ENCODE measurements around the gene HDAC9. TPM values are rescaled to one million over a fixed set of nuclear protein-coding genes. Genes with fewer than 3 reads are reported as not detected.
A peak's percentile ranks its signal among the peaks of the same experiment; 100 is the strongest.
"Not testable (repeated sequence)": the region's sequence is repeated elsewhere in the genome, so short reads cannot be mapped to it uniquely, and the experiment has no call there.

The HDAC9 gene
- polyA plus RNA-seq, 1 of the 3 experiments (the other 2 are of a cell fraction), result 11.6 TPM

DNA sequence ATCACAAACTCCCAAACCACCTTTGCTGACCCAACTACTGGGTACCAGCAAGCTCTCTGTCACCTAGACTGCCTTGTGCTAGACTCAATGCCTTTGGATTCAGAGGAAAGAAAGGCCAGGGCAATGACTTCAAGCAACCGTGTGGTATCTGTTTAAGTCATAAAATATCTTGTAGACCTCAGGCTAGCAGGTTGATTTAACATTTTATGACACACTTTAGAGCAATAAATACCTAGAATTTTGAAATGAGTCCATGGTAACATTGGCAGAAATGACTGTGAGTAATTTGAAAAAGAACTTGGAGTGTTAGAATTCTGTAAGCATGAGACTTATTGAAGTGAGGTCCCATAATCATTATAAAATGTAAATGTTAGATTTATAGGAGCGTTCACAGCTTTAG lies 534.7 kb downstream of the HDAC9 start:
- POLR2A ChIA-PET, result no interaction called here

DNA sequence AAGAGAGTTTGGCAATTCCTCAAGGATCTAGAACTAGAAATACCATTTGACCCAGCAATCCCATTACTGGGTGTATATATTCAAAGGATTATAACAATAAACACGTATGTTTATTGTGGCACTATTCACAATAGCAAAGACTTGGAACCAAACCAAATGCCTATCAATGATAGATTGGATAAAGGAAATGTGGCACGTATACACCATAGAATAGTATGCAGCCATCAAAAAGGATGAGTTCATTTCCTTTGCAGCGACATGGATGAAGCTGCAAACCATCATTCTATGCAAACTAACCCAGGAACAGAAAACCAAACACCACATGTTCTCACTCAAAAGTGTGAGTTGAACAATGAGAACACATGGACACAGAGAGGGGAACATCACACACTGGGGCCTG lies 537.4 kb downstream of the HDAC9 start:
- H3K4me1 ChIP-seq (ENCODE audit: control insufficient read depth in 1 of 2, insufficient read depth in 2 of 2, low read depth in 1 of 2, low read length in 1 of 2); H3K4me2 ChIP-seq; H3K9ac ChIP-seq; POLR2A ChIA-PET; CTCF ChIA-PET; H3K9me3 ChIP-seq; H4K20me1 ChIP-seq (ENCODE audit: insufficient read depth); H3K27me3 ChIP-seq (ENCODE audit: insufficient read depth); H2AFZ ChIP-seq (ENCODE audit: low read depth); H3K4me3 ChIP-seq (ENCODE audit: low read depth in 2 of 2, low read length in 1 of 2); DNase-seq; H3K9me2 ChIP-seq; H3K27ac ChIP-seq (ENCODE audit: low read depth in 2 of 2, low read length in 1 of 2): not testable (repeated sequence)
- Histone ChIP-seq H3F3A (replicated peaks; ENCODE audit: insufficient read depth) (peaks cover 25% of the 10 kb centered on the region), H3K36me3 (replicated peaks in 1 of 2; ENCODE audit: control insufficient read depth in 1 of 2, insufficient read depth in 2 of 2, low read length in 1 of 2) (peaks cover 7 to 15% of the 10 kb centered on the region in 2 experiments), H3K79me2 (ENCODE audit: insufficient read depth) (peaks cover 11% of the 10 kb centered on the region; the same call in 1 of the 2 replicates)
- WGBS (ENCODE audit: low lambda C conversion rate), result 83% methylated on average over 3 of the region's 3 CpGs

More for the DNA sequence above, 534.7 kb downstream of the HDAC9 start:
- CTCF ChIA-PET, result interaction anchor here (0.5 to 1.0 kb wide), 3 partner anchors 57 to 337 kb away, joined by 3 read pairs; no protein-coding TSS in a partner anchor
- H3K79me2 ChIP-seq (ENCODE audit: insufficient read depth), result peaks cover 29% of the 10 kb centered on the region
- TF ChIP-seq RAD21 (IDR thresholded peaks at IDR 0.05; ENCODE audit: low read length), result no peak
- TF ChIP-seq TAF1 (IDR thresholded peaks at IDR 0.05; ENCODE audit: borderline replicate concordance, low read depth, low read length), result no peak
- no peak for TF ChIP-seq NFIC (IDR thresholded peaks at IDR 0.05; ENCODE audit: borderline replicate concordance)
- TF ChIP-seq RXRA (IDR thresholded peaks at IDR 0.05; ENCODE audit: borderline replicate concordance, low read depth), result no peak
- TF ChIP-seq, protein P1, sequence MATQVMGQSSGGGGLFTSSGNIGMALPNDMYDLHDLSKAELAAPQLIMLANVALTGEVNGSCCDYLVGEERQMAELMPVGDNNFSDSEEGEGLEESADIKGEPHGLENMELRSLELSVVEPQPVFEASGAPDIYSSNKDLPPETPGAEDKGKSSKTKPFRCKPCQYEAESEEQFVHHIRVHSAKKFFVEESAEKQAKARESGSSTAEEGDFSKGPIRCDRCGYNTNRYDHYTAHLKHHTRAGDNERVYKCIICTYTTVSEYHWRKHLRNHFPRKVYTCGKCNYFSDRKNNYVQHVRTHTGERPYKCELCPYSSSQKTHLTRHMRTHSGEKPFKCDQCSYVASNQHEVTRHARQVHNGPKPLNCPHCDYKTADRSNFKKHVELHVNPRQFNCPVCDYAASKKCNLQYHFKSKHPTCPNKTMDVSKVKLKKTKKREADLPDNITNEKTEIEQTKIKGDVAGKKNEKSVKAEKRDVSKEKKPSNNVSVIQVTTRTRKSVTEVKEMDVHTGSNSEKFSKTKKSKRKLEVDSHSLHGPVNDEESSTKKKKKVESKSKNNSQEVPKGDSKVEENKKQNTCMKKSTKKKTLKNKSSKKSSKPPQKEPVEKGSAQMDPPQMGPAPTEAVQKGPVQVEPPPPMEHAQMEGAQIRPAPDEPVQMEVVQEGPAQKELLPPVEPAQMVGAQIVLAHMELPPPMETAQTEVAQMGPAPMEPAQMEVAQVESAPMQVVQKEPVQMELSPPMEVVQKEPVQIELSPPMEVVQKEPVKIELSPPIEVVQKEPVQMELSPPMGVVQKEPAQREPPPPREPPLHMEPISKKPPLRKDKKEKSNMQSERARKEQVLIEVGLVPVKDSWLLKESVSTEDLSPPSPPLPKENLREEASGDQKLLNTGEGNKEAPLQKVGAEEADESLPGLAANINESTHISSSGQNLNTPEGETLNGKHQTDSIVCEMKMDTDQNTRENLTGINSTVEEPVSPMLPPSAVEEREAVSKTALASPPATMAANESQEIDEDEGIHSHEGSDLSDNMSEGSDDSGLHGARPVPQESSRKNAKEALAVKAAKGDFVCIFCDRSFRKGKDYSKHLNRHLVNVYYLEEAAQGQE (IDR thresholded peaks at IDR 0.05; ENCODE audit: low read depth, low read length), result no peak
- TF ChIP-seq, protein P2, sequence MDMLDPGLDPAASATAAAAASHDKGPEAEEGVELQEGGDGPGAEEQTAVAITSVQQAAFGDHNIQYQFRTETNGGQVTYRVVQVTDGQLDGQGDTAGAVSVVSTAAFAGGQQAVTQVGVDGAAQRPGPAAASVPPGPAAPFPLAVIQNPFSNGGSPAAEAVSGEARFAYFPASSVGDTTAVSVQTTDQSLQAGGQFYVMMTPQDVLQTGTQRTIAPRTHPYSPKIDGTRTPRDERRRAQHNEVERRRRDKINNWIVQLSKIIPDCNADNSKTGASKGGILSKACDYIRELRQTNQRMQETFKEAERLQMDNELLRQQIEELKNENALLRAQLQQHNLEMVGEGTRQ (IDR thresholded peaks at IDR 0.05; ENCODE audit: borderline replicate concordance, low read depth, low read length), result no peak
- TF ChIP-seq, protein P3, sequence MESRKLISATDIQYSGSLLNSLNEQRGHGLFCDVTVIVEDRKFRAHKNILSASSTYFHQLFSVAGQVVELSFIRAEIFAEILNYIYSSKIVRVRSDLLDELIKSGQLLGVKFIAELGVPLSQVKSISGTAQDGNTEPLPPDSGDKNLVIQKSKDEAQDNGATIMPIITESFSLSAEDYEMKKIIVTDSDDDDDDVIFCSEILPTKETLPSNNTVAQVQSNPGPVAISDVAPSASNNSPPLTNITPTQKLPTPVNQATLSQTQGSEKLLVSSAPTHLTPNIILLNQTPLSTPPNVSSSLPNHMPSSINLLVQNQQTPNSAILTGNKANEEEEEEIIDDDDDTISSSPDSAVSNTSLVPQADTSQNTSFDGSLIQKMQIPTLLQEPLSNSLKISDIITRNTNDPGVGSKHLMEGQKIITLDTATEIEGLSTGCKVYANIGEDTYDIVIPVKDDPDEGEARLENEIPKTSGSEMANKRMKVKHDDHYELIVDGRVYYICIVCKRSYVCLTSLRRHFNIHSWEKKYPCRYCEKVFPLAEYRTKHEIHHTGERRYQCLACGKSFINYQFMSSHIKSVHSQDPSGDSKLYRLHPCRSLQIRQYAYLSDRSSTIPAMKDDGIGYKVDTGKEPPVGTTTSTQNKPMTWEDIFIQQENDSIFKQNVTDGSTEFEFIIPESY (IDR thresholded peaks at IDR 0.05; ENCODE audit: borderline replicate concordance, low read depth), result no peak
- TF ChIP-seq POLR2AphosphoS5 (IDR thresholded peaks at IDR 0.05; ENCODE audit: low read depth, low read length), result no peak
- no peak for TF ChIP-seq MEF2A (IDR thresholded peaks at IDR 0.05; ENCODE audit: borderline replicate concordance, low read depth)
- TF ChIP-seq EP300 (IDR thresholded peaks at IDR 0.05; ENCODE audit: borderline replicate concordance in 1 of 2, low read depth in 1 of 2, low read length in 1 of 2), result no peak
- no peak for TF ChIP-seq FOXJ3 (CRISPR knock-in tag; IDR thresholded peaks at IDR 0.05)
- TF ChIP-seq, protein P4, sequence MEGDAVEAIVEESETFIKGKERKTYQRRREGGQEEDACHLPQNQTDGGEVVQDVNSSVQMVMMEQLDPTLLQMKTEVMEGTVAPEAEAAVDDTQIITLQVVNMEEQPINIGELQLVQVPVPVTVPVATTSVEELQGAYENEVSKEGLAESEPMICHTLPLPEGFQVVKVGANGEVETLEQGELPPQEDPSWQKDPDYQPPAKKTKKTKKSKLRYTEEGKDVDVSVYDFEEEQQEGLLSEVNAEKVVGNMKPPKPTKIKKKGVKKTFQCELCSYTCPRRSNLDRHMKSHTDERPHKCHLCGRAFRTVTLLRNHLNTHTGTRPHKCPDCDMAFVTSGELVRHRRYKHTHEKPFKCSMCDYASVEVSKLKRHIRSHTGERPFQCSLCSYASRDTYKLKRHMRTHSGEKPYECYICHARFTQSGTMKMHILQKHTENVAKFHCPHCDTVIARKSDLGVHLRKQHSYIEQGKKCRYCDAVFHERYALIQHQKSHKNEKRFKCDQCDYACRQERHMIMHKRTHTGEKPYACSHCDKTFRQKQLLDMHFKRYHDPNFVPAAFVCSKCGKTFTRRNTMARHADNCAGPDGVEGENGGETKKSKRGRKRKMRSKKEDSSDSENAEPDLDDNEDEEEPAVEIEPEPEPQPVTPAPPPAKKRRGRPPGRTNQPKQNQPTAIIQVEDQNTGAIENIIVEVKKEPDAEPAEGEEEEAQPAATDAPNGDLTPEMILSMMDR (IDR thresholded peaks at IDR 0.05), result no peak
- no peaks in the 10 kb centered on the region for H3K9me3 ChIP-seq
- H3K4me3 ChIP-seq (ENCODE audit: low read depth in 2 of 2, low read length in 1 of 2), result no peak overlapping the region
- DNase-seq, result no peak
- WGBS (ENCODE audit: low lambda C conversion rate), result 80% methylated on average over 2 of the region's 2 CpGs
- H3K27ac ChIP-seq (ENCODE audit: low read depth in 2 of 2, low read length in 1 of 2), result peak overlapping the region; percentile 58 to 66
- H3K9me2 ChIP-seq, result no peaks in the 10 kb centered on the region
- 0 out of 2 replicates have a peak overlapping the region, but pooled peaks have one; percentile 4 for H3K9ac ChIP-seq
- H3K4me1 ChIP-seq (ENCODE audit: control insufficient read depth in 1 of 2, insufficient read depth in 2 of 2, low read depth in 1 of 2, low read length in 1 of 2), result peaks cover 0 to 16% of the 10 kb centered on the region in 2 experiments; a peak in 2 of 4 replicates
- no peaks in the 10 kb centered on the region for H4K20me1 ChIP-seq (ENCODE audit: insufficient read depth)
- peaks cover 29% of the 10 kb centered on the region for H3F3A ChIP-seq (replicated peaks; ENCODE audit: insufficient read depth)
- H3K4me2 ChIP-seq, result peak overlapping the region; percentile 4; the same call in 1 of the 2 replicates
- no peaks in the 10 kb centered on the region for H3K27me3 ChIP-seq (ENCODE audit: insufficient read depth)
- peaks cover 14 to 29% of the 10 kb centered on the region in 2 experiments for H3K36me3 ChIP-seq (replicated peaks in 1 of 2; ENCODE audit: control insufficient read depth in 1 of 2, insufficient read depth in 2 of 2, low read length in 1 of 2)
- H2AFZ ChIP-seq (ENCODE audit: low read depth), result no peak overlapping the region

Data from SK-N-SH (cell line).